H1 (cell line): Measurements from ENCODE around the gene RAD51B. TPM values are rescaled to one million over a fixed set of nuclear protein-coding genes. Genes with fewer than 3 reads are reported as not detected.
A peak's percentile ranks its signal among the peaks of the same experiment; 100 is the strongest.

Source experiments
- CTCF ChIA-PET: fragments of 300-600 bp; sonication (Branson Sonifier 250); formaldehyde crosslinking; loops from one replicate; lab custom pipeline; 2021; ENCODE audit not compliant: partially characterized antibody; lab: Charles Lee
- POLR2A ChIA-PET: fragments of 300-600 bp; sonication (Branson Sonifier 250); formaldehyde crosslinking; loops from one replicate; lab custom pipeline; 2021; ENCODE audit warnings: inconsistent platforms; ENCODE audit not compliant: partially characterized antibody; lab: Charles Lee
- DNase-seq, 2 experiments: peaks; one replicate each; pipeline versions ENCODE4 v3.0.0 to v3.0.0-alpha.2; 2010 to 2022; ENCODE audit warnings: low spot score in 2 of 2, low read depth in 1 of 2, mixed read lengths in 1 of 2
- FAIRE-seq: peaks from 2 replicates; lab custom pipeline; 2011; peaks lifted over from hg19 to GRCh38; lab: Jason Lieb, UNC
- H2AFZ ChIP-seq: 2 replicates; pipeline ENCODE4 v1.8.1; 2012; ENCODE audit warnings: low read length, inconsistent platforms
- H2AK5ac ChIP-seq: 2 replicates; pipeline ENCODE4 v1.6.1; 2013; ENCODE audit warnings: low read depth, low read length
- H2BK120ac ChIP-seq: replicated peaks from 2 replicates; pipeline ENCODE3; 2013; ENCODE audit warnings: low read depth, low read length, inconsistent platforms
- H2BK12ac ChIP-seq: 2 replicates; pipeline ENCODE4 v1.6.1; 2013; ENCODE audit warnings: low read depth, low read length
- H2BK15ac ChIP-seq: 2 replicates; pipeline ENCODE4 v1.6.1; 2013; ENCODE audit warnings: low read length
- H2BK20ac ChIP-seq: 2 replicates; pipeline ENCODE4 v1.6.1; 2013; ENCODE audit warnings: low read length
- H2BK5ac ChIP-seq: 2 replicates; pipeline ENCODE4 v1.6.1; 2013; ENCODE audit warnings: low read depth, low read length
- H3K14ac ChIP-seq: 2 replicates; pipeline ENCODE4 v1.6.1; 2013; ENCODE audit warnings: inconsistent platforms; ENCODE audit not compliant: insufficient read length
- H3K18ac ChIP-seq: 2 replicates; pipeline ENCODE4 v1.6.1; 2013; ENCODE audit warnings: low read length; ENCODE audit errors: extremely low read depth
- H3K23ac ChIP-seq: 2 replicates; pipeline ENCODE4 v1.6.1; 2013; ENCODE audit warnings: inconsistent platforms; ENCODE audit not compliant: insufficient read length
- H3K23me2 ChIP-seq: 2 replicates; pipeline ENCODE4 v1.6.1; 2013; ENCODE audit warnings: low read depth, low read length
- H3K27ac ChIP-seq: 2 replicates; pipeline ENCODE4 v1.6.1; 2011; ENCODE audit warnings: low read depth, low read length, inconsistent platforms
- H3K27me3 ChIP-seq, 4 experiments: replicated peaks in 1 of 4; 1 replicate in 1 of 4; 2 replicates in 3 of 4; pipeline versions ENCODE4 v1.6.1 to v1.8.1; 2011 to 2013; ENCODE audit warnings: low read length in 3 of 4, mild to moderate bottlenecking in 3 of 4, inconsistent platforms in 2 of 4, mixed read lengths in 2 of 4, moderate library complexity in 1 of 4; ENCODE audit not compliant: control insufficient read depth in 3 of 4, insufficient read depth in 3 of 4; ENCODE audit errors: extremely low read depth in 1 of 4
- H3K36me3 ChIP-seq, 4 experiments: 2 replicates each; pipeline versions ENCODE4 v1.6.1 to v1.8.1; 2011 to 2013; ENCODE audit warnings: mild to moderate bottlenecking in 4 of 4, low read length in 3 of 4, moderate library complexity in 2 of 4, control low read depth in 1 of 4, inconsistent platforms in 1 of 4; ENCODE audit not compliant: insufficient read depth in 4 of 4, control insufficient read depth in 2 of 4
- H3K4ac ChIP-seq: replicated peaks from 2 replicates; pipeline ENCODE3; 2013; ENCODE audit warnings: low read length, low read depth, mixed read lengths, inconsistent platforms; ENCODE audit not compliant: insufficient read length
- H3K4me1 ChIP-seq, 4 experiments: replicated peaks in 1 of 4; 1 replicate in 1 of 4; 2 replicates in 3 of 4; pipeline versions ENCODE4 v1.6.1 to v1.8.1; 2011 to 2013; ENCODE audit warnings: low read length in 3 of 4, inconsistent platforms in 2 of 4, mixed read lengths in 1 of 4; ENCODE audit not compliant: insufficient read depth in 4 of 4, control insufficient read depth in 3 of 4
- H3K4me2 ChIP-seq, 2 experiments: 2 replicates each; pipeline versions ENCODE4 v1.6.1 to v1.8.1; 2011 to 2013; ENCODE audit warnings: low read depth in 2 of 2, low read length in 2 of 2, control low read depth in 1 of 2, inconsistent platforms in 1 of 2, mild to moderate bottlenecking in 1 of 2; ENCODE audit not compliant: insufficient read depth in 1 of 2
- H3K4me3 ChIP-seq, 4 experiments: fragments of 200-600, 300-600 bp in 1 of 4; sonication (generic), shearing (Covaris generic), sonication (Bioruptor Twin) in 1 of 4; 2 replicates each; pipeline versions ENCODE4 v1.5.1 to v1.8.1; 2011 to 2016; ENCODE audit warnings: low read length in 4 of 4, low read depth in 3 of 4, control low read depth in 2 of 4, inconsistent platforms in 2 of 4, mild to moderate bottlenecking in 2 of 4, mixed read lengths in 1 of 4, moderate library complexity in 1 of 4; ENCODE audit not compliant: insufficient read depth in 2 of 4; ENCODE audit errors: extremely low read depth in 1 of 4
- H3K56ac ChIP-seq: replicated peaks from 2 replicates; pipeline ENCODE3; 2013; ENCODE audit warnings: low read depth, mild to moderate bottlenecking, mixed read lengths, low read length, inconsistent platforms; ENCODE audit not compliant: insufficient read length
- H3K79me1 ChIP-seq: 2 replicates; pipeline ENCODE4 v1.6.1; 2013; ENCODE audit warnings: low read depth, low read length, control low read depth
- H3K79me2 ChIP-seq, 2 experiments: 2 replicates each; pipeline versions ENCODE4 v1.6.1 to v1.8.1; 2012 to 2013; ENCODE audit warnings: low read length in 2 of 2, mild to moderate bottlenecking in 2 of 2, inconsistent platforms in 1 of 2; ENCODE audit not compliant: insufficient read depth in 2 of 2, control insufficient read depth in 1 of 2
- H3K9ac ChIP-seq, 4 experiments: replicated peaks in 1 of 4; 1 replicate in 1 of 4; 2 replicates in 3 of 4; pipeline versions ENCODE4 v1.6.1 to v1.8.1; 2011 to 2013; ENCODE audit warnings: low read depth in 3 of 4, low read length in 3 of 4, control low read depth in 2 of 4, mild to moderate bottlenecking in 2 of 4, moderate library complexity in 2 of 4, inconsistent platforms in 1 of 4; ENCODE audit errors: extremely low read depth in 1 of 4
- H3K9me3 ChIP-seq, 2 experiments: 2 replicates each; pipeline versions ENCODE4 v1.6.1 to v1.8.1; 2012 to 2013; ENCODE audit warnings: mild to moderate bottlenecking in 2 of 2, moderate library complexity in 2 of 2, control low read depth in 1 of 2, inconsistent platforms in 1 of 2, low read depth in 1 of 2, low read length in 1 of 2, mixed read lengths in 1 of 2; ENCODE audit not compliant: insufficient read depth in 2 of 2
- H4K20me1 ChIP-seq, 2 experiments: replicated peaks in 1 of 2; 2 replicates each; pipeline versions ENCODE3 to v1.8.1; 2011 to 2013; ENCODE audit warnings: inconsistent platforms in 2 of 2, low read length in 2 of 2, mild to moderate bottlenecking in 1 of 2; ENCODE audit not compliant: insufficient read depth in 2 of 2, control insufficient read depth in 1 of 2
- H4K5ac ChIP-seq: 2 replicates; pipeline ENCODE4 v1.6.1; 2013; ENCODE audit warnings: low read length, low read depth, mixed read lengths, inconsistent platforms; ENCODE audit not compliant: insufficient read length
- H4K8ac ChIP-seq: 2 replicates; pipeline ENCODE4 v1.8.0; 2013; ENCODE audit warnings: mild to moderate bottlenecking, moderate library complexity, low read length, inconsistent platforms; ENCODE audit not compliant: insufficient read depth; ENCODE audit errors: extremely low read depth
- H4K91ac ChIP-seq: replicated peaks from 2 replicates; pipeline ENCODE3; 2013; ENCODE audit warnings: low read length, mixed read lengths, inconsistent platforms; ENCODE audit not compliant: insufficient read length
- ASH2L ChIP-seq: fragments of 200-600, 300-600 bp; sonication (generic); IDR thresholded peaks from one replicate; pipeline ENCODE4 v1.7.1; 2017; ENCODE audit warnings: low read length
- EZH2 ChIP-seq: fragments of 200-600 bp; sonication (generic); IDR thresholded peaks from 2 replicates; pipeline ENCODE4 v1.7.1; 2012; ENCODE audit warnings: low read depth, mild to moderate bottlenecking, moderate library complexity, low read length, inconsistent platforms; ENCODE audit not compliant: severe bottlenecking
- SIN3A ChIP-seq, 2 experiments: IDR thresholded peaks in 1 of 2; conservative IDR thresholded peaks in 1 of 2; 2 replicates each; pipeline ENCODE4 v1.6.1; 2011 to 2012; ENCODE audit warnings: low read length in 2 of 2, improper control_type of control experiment in 1 of 2, low read depth in 1 of 2, mild to moderate bottlenecking in 1 of 2
- SP2 ChIP-seq: IDR thresholded peaks from 2 replicates; pipeline ENCODE4 v1.6.1; 2012; ENCODE audit warnings: mild to moderate bottlenecking, low read length, inconsistent platforms
- TAF1 ChIP-seq: IDR thresholded peaks from 2 replicates; pipeline ENCODE4 v1.6.1; 2011; ENCODE audit warnings: mild to moderate bottlenecking, low read depth, low read length
- WGBS, 2 experiments: shearing (Covaris generic) in 1 of 2; methylation state at CpG; one replicate each; pipeline versions ENCODE4 v1.1.6 to v1.1.7; 2013 to 2015; ENCODE audit warnings: low lambda C conversion rate in 2 of 2, mixed read lengths in 2 of 2, inconsistent platforms in 1 of 2, low coverage in 1 of 2, missing lambda C conversion rate in 1 of 2; ENCODE audit not compliant: insufficient replicate concordance in 2 of 2, insufficient coverage in 1 of 2, insufficient read length in 1 of 2; ENCODE audit errors: extremely low coverage in 1 of 2, missing lambda C conversion rate in 1 of 2; 5-methylcytosine and 5-hydroxymethylcytosine counted together
- polyA plus RNA-seq, 7 experiments: library from polyadenylated mRNA; depleted of rRNA in 3 of 7; stranded (reverse) in 5 of 7; unstranded in 2 of 7; fragments of >200 nt in 5 of 7; fragments of 200-250 nt in 2 of 7; gene quantifications; 1 replicate in 5 of 7; 2 replicates in 1 of 7; 4 replicates in 1 of 7; pipeline versions ENCODE4 v1.2.1 to v1.2.3, GENCODE V29; 2011 to 2013; ENCODE audit warnings: missing spikeins in 2 of 7, mixed read lengths in 2 of 7
- total RNA-seq: library from RNA; stranded (reverse); fragmentation: NEBNext Ultra II Directional; extraction: Animal tissue kit (Norgen Biotek cat#: 25700); gene quantifications from 2 replicates; pipeline ENCODE4 v1.2.1, GENCODE V29; 2021

Gene RAD51B
- total and polyA plus RNA-seq, 2 of the 8 experiments (the other 6 are each of a cell fraction or from before 2014, with no cell fraction given) = 3.9 to 14.9 TPM

- no peak for FAIRE-seq
- peak in 1 of 2 experiments; percentile 32 for DNase-seq
- TF ChIP-seq EZH2 = no peak
- TF ChIP-seq SIN3A (conservative IDR thresholded peaks at IDR 0.05 in 1 of 2, IDR thresholded peaks at IDR 0.05 in 1 of 2; ENCODE audit: low read depth in 1 of 2, low read length in 2 of 2) = no peak
- TF ChIP-seq SP2 = no peak
- TF ChIP-seq TAF1 = no peak
- TF ChIP-seq ASH2L = no peak
- Histone ChIP-seq H3K56ac (no peak overlapping the region), H3K9ac (no peak overlapping the region), H2AFZ (no peak overlapping the region), H2BK12ac (no peak overlapping the region; the same call in 1 of the 2 replicates), H3K4me2 (no peak overlapping the region), H3K4me3 (no peak overlapping the region), H3K23ac (no peak overlapping the region), H2BK15ac (no peak overlapping the region), H3K23me2 (no peaks in the 10 kb centered on the region), H3K79me1 (no peaks in the 10 kb centered on the region), H3K14ac (no peak overlapping the region), H4K20me1 (no peaks in the 10 kb centered on the region), H2BK5ac (no peak overlapping the region), H4K5ac (no peak overlapping the region), H3K18ac (no peak overlapping the region), H3K27ac (no peak overlapping the region), H3K4ac (no peak overlapping the region), H3K79me2 (no peaks in the 10 kb centered on the region), H2BK120ac (no peak overlapping the region), H3K27me3 (no peaks in the 10 kb centered on the region), H3K9me3 (no peaks in the 10 kb centered on the region; a peak in 1 of 4 replicates), H4K91ac (no peak overlapping the region), H3K36me3 (no peaks in the 10 kb centered on the region), H2BK20ac (0 out of 2 replicates have a peak overlapping the region, but pooled peaks have one; percentile 64), H2AK5ac (no peak overlapping the region), H4K8ac (no peak overlapping the region), H3K4me1 (peaks cover 0 to 2% (median under 1%) of the 10 kb centered on the region in 4 experiments; a peak in 3 of 7 replicates)
- ChIA-PET POLR2A (no interaction called here), CTCF (interaction anchor here (1.2 to 1.8 kb wide), 3 partner anchors 21 to 215 kb away, joined by 4 to 5 read pairs (median 4); no protein-coding TSS in a partner anchor)
- WGBS, 2 experiments = 100% methylated on average over 2 of the region's 2 CpGs; no CpG with 5 or more reads in 1 of the 2 experiments
Measured at GRCh38 chr14:68513137-68513536, 693.6 kb downstream of the RAD51B start.
